ENCODE data around the gene LEPROT.
"Not testable (repeated sequence)": the region's sequence is repeated elsewhere in the genome, so short reads cannot be mapped to it uniquely, and the experiment has no call there.

The LEPROT gene

DNA sequence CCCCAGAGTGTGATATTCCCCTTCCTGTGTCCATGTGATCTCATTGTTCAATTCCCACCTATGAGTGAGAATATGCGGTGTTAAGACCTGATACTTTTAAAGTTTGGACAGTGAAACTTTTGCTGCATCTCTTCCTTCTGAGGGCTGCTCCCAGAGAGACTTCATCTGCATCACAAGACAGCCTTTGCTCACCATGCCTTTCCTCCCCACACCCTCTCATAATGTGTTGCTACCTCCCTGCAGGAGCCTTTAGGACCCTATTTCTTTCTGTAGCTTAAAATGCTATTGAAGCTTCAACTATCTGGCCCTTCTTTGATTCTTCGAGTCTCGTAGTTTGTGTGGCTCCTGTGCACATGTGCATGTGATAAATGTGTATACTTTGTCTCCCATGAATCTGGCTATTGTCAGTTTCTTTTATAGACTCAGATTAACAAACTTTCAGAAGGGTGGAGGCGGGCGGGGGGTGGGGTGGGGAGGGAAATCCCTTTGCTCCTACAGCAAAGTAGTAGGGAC lies 23.7 kb downstream of the LEPROT start:
- H3K4me3 ChIP-seq (ENCODE audit: low read depth, low read length): no peak overlapping the region
- ChIA-PET CTCF (no interaction called here), POLR2A (no interaction called here)
- no peaks in the 10 kb centered on the region for H3K9me3 ChIP-seq (ENCODE audit: control insufficient read depth, insufficient read depth, low read depth, low read length)
- no peaks in the 10 kb centered on the region for H3K36me3 ChIP-seq (ENCODE audit: control insufficient read depth in 2 of 2, insufficient read depth in 1 of 2, low read length in 2 of 2)
- no peak overlapping the region for H3K27ac ChIP-seq (ENCODE audit: extremely low read depth, low read depth, low read length)
- TF ChIP-seq ZNF530 (tag by site-specific recombination; IDR thresholded peaks at IDR 0.05; ENCODE audit: low read depth): peak; percentile 25; the same call in 1 of the 2 replicates
- TF ChIP-seq HOXD13 (CRISPR knock-in tag; IDR thresholded peaks at IDR 0.05; ENCODE audit: borderline replicate concordance): no peak
- peaks cover 5% of the 10 kb centered on the region; the same call in 1 of the 2 replicates for H3K4me1 ChIP-seq (ENCODE audit: control insufficient read depth, insufficient read depth, low read length)

- H3K27ac ChIP-seq (ENCODE audit: extremely low read depth, low read depth, low read length): no peak overlapping the region
- peaks cover 5% of the 10 kb centered on the region; the same call in 1 of the 2 replicates for H3K4me1 ChIP-seq (ENCODE audit: control insufficient read depth, insufficient read depth, low read length)
- H3K9me3 ChIP-seq (ENCODE audit: control insufficient read depth, insufficient read depth, low read depth, low read length): no peaks in the 10 kb centered on the region
- CTCF ChIA-PET: interaction anchor here (1.1 kb wide), 1 partner anchor 14 kb away, joined by 3 read pairs; no protein-coding TSS in a partner anchor
- POLR2A ChIA-PET: no interaction called here
- no peaks in the 10 kb centered on the region for H3K36me3 ChIP-seq (ENCODE audit: control insufficient read depth in 2 of 2, insufficient read depth in 1 of 2, low read length in 2 of 2)
- no peak overlapping the region for H3K4me3 ChIP-seq (ENCODE audit: low read depth, low read length)
- TF ChIP-seq, protein P1, sequence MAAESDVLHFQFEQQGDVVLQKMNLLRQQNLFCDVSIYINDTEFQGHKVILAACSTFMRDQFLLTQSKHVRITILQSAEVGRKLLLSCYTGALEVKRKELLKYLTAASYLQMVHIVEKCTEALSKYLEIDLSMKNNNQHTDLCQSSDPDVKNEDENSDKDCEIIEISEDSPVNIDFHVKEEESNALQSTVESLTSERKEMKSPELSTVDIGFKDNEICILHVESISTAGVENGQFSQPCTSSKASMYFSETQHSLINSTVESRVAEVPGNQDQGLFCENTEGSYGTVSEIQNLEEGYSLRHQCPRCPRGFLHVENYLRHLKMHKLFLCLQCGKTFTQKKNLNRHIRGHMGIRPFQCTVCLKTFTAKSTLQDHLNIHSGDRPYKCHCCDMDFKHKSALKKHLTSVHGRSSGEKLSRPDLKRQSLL (tag by site-specific recombination; IDR thresholded peaks at IDR 0.05): no peak
Observed at GRCh38 chr1:65445837-65446236, 25.4 kb downstream of the LEPROT start.

GRCh38 chr1:65449214-65449823 lies 28.9 kb downstream of the LEPROT start:
- POLR2A ChIA-PET: interaction anchor here (0.7 kb wide), 1 partner anchor 20 kb away, joined by 3 read pairs; no protein-coding TSS in a partner anchor
- TF ChIP-seq ZNF654 (tag by site-specific recombination; IDR thresholded peaks at IDR 0.05; ENCODE audit: low read depth) (no peak), PRDM1 (tag by site-specific recombination; IDR thresholded peaks at IDR 0.05) (peak; percentile 34; the same call in 1 of the 2 replicates), KLF8 (tag by site-specific recombination; IDR thresholded peaks at IDR 0.05) (no peak), ZNF391 (tag by site-specific recombination; IDR thresholded peaks at IDR 0.05; ENCODE audit: borderline replicate concordance, low read depth) (no peak)
- TF ChIP-seq, protein P2, sequence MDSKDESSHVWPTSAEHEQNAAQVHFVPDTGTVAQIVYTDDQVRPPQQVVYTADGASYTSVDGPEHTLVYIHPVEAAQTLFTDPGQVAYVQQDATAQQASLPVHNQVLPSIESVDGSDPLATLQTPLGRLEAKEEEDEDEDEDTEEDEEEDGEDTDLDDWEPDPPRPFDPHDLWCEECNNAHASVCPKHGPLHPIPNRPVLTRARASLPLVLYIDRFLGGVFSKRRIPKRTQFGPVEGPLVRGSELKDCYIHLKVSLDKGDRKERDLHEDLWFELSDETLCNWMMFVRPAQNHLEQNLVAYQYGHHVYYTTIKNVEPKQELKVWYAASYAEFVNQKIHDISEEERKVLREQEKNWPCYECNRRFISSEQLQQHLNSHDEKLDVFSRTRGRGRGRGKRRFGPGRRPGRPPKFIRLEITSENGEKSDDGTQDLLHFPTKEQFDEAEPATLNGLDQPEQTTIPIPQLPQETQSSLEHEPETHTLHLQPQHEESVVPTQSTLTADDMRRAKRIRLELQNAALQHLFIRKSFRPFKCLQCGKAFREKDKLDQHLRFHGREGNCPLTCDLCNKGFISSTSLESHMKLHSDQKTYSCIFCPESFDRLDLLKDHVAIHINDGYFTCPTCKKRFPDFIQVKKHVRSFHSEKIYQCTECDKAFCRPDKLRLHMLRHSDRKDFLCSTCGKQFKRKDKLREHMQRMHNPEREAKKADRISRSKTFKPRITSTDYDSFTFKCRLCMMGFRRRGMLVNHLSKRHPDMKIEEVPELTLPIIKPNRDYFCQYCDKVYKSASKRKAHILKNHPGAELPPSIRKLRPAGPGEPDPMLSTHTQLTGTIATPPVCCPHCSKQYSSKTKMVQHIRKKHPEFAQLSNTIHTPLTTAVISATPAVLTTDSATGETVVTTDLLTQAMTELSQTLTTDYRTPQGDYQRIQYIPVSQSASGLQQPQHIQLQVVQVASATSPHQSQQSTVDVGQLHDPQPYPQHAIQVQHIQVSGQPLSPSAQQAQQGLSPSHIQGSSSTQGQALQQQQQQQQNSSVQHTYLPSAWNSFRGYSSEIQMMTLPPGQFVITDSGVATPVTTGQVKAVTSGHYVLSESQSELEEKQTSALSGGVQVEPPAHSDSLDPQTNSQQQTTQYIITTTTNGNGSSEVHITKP (tag by site-specific recombination; IDR thresholded peaks at IDR 0.05): no peak
- TF ChIP-seq, protein P3, sequence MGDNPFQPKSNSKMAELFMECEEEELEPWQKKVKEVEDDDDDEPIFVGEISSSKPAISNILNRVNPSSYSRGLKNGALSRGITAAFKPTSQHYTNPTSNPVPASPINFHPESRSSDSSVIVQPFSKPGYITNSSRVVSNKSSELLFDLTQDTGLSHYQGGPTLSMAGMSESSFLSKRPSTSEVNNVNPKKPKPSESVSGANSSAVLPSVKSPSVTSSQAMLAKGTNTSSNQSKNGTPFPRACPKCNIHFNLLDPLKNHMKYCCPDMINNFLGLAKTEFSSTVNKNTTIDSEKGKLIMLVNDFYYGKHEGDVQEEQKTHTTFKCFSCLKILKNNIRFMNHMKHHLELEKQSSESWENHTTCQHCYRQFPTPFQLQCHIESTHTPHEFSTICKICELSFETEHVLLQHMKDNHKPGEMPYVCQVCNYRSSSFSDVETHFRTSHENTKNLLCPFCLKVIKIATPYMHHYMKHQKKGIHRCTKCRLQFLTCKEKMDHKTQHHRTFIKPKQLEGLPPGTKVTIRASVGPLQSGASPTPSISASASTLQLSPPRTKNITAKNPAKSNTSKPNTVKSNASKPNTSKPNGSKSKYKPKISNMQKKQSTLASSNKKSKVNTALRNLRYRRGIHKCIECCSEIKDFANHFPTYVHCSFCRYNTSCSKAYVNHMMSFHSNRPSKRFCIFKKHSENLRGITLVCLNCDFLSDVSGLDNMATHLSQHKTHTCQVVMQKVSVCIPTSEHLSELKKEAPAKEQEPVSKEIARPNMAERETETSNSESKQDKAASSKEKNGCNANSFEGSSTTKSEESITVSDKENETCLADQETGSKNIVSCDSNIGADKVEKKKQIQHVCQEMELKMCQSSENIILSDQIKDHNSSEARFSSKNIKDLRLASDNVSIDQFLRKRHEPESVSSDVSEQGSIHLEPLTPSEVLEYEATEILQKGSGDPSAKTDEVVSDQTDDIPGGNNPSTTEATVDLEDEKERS (tag by site-specific recombination; IDR thresholded peaks at IDR 0.05): no peak
- Histone ChIP-seq H3K27ac (ENCODE audit: extremely low read depth, low read depth, low read length) (no peak overlapping the region), H3K9me3 (ENCODE audit: control insufficient read depth, insufficient read depth, low read depth, low read length) (no peaks in the 10 kb centered on the region), H3K4me3 (ENCODE audit: low read depth, low read length) (no peak overlapping the region), H3K36me3 (ENCODE audit: control insufficient read depth in 2 of 2, insufficient read depth in 1 of 2, low read length in 2 of 2) (no peaks in the 10 kb centered on the region), H3K4me1 (ENCODE audit: control insufficient read depth, insufficient read depth, low read length) (no peaks in the 10 kb centered on the region)
- CTCF ChIA-PET: interaction anchor here (1.0 to 1.2 kb wide), 2 partner anchors 10 to 14 kb away, joined by 4 to 8 read pairs; no protein-coding TSS in a partner anchor

GRCh38 chr1:65455678-65456077 lies 35.2 kb downstream of the LEPROT start:
- POLR2A ChIA-PET; H3K36me3 ChIP-seq (ENCODE audit: control insufficient read depth in 2 of 2, insufficient read depth in 1 of 2, low read length in 2 of 2); H3K9me3 ChIP-seq (ENCODE audit: control insufficient read depth, insufficient read depth, low read depth, low read length); H3K4me3 ChIP-seq (ENCODE audit: low read depth, low read length); H3K27ac ChIP-seq (ENCODE audit: extremely low read depth, low read depth, low read length); H3K4me1 ChIP-seq (ENCODE audit: control insufficient read depth, insufficient read depth, low read length); CTCF ChIA-PET: not testable (repeated sequence)

Measured in HEK293 (cell line).